ENCODE results near the gene HSPH1. TPM values are rescaled to one million over a fixed set of nuclear protein-coding genes. Genes with fewer than 3 reads are reported as not detected.

Gene HSPH1
- total and polyA plus RNA-seq, 10 of the 15 experiments (the other 5 are each of a cell fraction or from before 2014, with no cell fraction given), result 40.2 to 159 (median 92.6) TPM

GRCh38 chr13:31198519-31198918, 36.8 kb upstream of the HSPH1 start:
- ChIA-PET RAD21 (ENCODE audit: unreplicated experiment) (no interaction called here), SMC1A (ENCODE audit: uncharacterized antibody, unreplicated experiment) (interaction anchor here (1.1 to 1.6 kb wide), 2 partner anchors 9 to 10 kb away, joined by 3 to 5 read pairs; no protein-coding TSS in a partner anchor), POLR2A (no interaction called here), CTCF (no interaction called here)
- peaks cover 0 to 4% of the 10 kb centered on the region in 2 experiments; a peak in 1 of 4 replicates for H3K27me3 ChIP-seq (replicated peaks in 1 of 2; ENCODE audit: control insufficient read depth in 2 of 2, insufficient read depth in 2 of 2, low read length in 1 of 2)
- intact Hi-C loops (cut with micrococcal nuclease; ENCODE audit: unreplicated experiment), result no loop called here
- no peak overlapping the region for H3K9ac ChIP-seq (ENCODE audit: control insufficient read depth, insufficient read depth, low read length)
- H3K4me2 ChIP-seq (ENCODE audit: control insufficient read depth, insufficient read depth), result no peak overlapping the region
- 48% methylated on average over 3 of the region's 3 CpGs for WGBS (ENCODE audit: insufficient coverage, insufficient replicate concordance, low lambda C conversion rate, missing lambda C conversion rate)
- no peak for FAIRE-seq
- no peak overlapping the region for H3K27ac ChIP-seq (ENCODE audit: control insufficient read depth, insufficient read depth)
- BruUV-seq (replicated peaks), result no TSS peak
- H3K9me3 ChIP-seq (replicated peaks; ENCODE audit: control insufficient read depth, insufficient read depth, low read length), result no peaks in the 10 kb centered on the region
- H3K36me3 ChIP-seq (ENCODE audit: control insufficient read depth in 2 of 2, insufficient read depth in 2 of 2, low read length in 1 of 2), result no peaks in the 10 kb centered on the region
- no peak overlapping the region for H3K4me3 ChIP-seq
- peaks cover 6% of the 10 kb centered on the region for H3K4me1 ChIP-seq (ENCODE audit: control insufficient read depth, insufficient read depth, low read length)
- H2AFZ ChIP-seq (ENCODE audit: control insufficient read depth, low read depth, low read length), result no peak overlapping the region
- in situ Hi-C loops (cut with MboI), result no loop called here
- no peaks in the 10 kb centered on the region for H3K79me2 ChIP-seq (ENCODE audit: control insufficient read depth, insufficient read depth, low read length)
- DNase-seq (ENCODE audit: low read depth, low spot score), result no peak
- no peak for ATAC-seq
- H4K20me1 ChIP-seq (ENCODE audit: control insufficient read depth, insufficient read depth), result no peaks in the 10 kb centered on the region
- no peak for TF ChIP-seq PBX3 (IDR thresholded peaks at IDR 0.05; ENCODE audit: insufficient replicate concordance, low read depth, low read length)
- no peak for TF ChIP-seq SRF (IDR thresholded peaks at IDR 0.05; ENCODE audit: low read depth in 2 of 2, low read length in 2 of 2)
- no peak for TF ChIP-seq PML (IDR thresholded peaks at IDR 0.05; ENCODE audit: low read length)
- no peak for TF ChIP-seq BCL3 (IDR thresholded peaks at IDR 0.05; ENCODE audit: borderline replicate concordance, insufficient read depth, low read depth, low read length, poor library complexity, severe bottlenecking)
- no peak for TF ChIP-seq NR2C1 (IDR thresholded peaks at IDR 0.05)
- no peak for TF ChIP-seq ZNF24 (IDR thresholded peaks at IDR 0.05)
- TF ChIP-seq CHD2 (IDR thresholded peaks at IDR 0.05; ENCODE audit: borderline replicate concordance, low read depth, low read length), result no peak
- TF ChIP-seq BMI1 (IDR thresholded peaks at IDR 0.05; ENCODE audit: borderline replicate concordance), result no peak
- TF ChIP-seq FOXK2 (IDR thresholded peaks at IDR 0.05), result no peak
- TF ChIP-seq ZNF622 (IDR thresholded peaks at IDR 0.05), result no peak
- TF ChIP-seq WRNIP1 (IDR thresholded peaks at IDR 0.05; ENCODE audit: borderline replicate concordance, low read depth, low read length), result no peak
- no peak for TF ChIP-seq TAF1 (IDR thresholded peaks at IDR 0.05; ENCODE audit: borderline replicate concordance, low read depth, low read length)
- TF ChIP-seq SPI1 (IDR thresholded peaks at IDR 0.05; ENCODE audit: borderline replicate concordance, insufficient read depth, low read depth, low read length), result no peak
- no peak for TF ChIP-seq MTA2 (IDR thresholded peaks at IDR 0.05; ENCODE audit: low read depth)
